NCI-H774 (cell line): ENCODE results near the gene SH3GLB1.
"Not testable (repeated sequence)": the region's sequence is repeated elsewhere in the genome, so short reads cannot be mapped to it uniquely, and the experiment has no call there.

Experiments used
- DNase-seq: peaks from one replicate; lab custom pipeline; 2025; lab: John Stamatoyannopoulos, UW

Gene SH3GLB1

GRCh38 chr1:86704458-86704971, at the start of gene SH3GLB1:
Gene SH3GLB1, plus strand, starts transcription at chr1:86704576. Its CDS starts 324 bp downstream, at chr1:86704900.
- peak; percentile 91 for DNase-seq

GRCh38 chr1:86658381-86658780, 46.0 kb upstream of the SH3GLB1 start:
- DNase-seq: not testable (repeated sequence)

GRCh38 chr1:86666368-86666767, 38.0 kb upstream of the SH3GLB1 start:
- DNase-seq: no peak

- no peak for DNase-seq
Measured at GRCh38 chr1:86687595-86687994, 16.8 kb upstream of the SH3GLB1 start.

GRCh38 chr1:86692641-86693040, 11.7 kb upstream of the SH3GLB1 start:
- no peak for DNase-seq

- no peak for DNase-seq
Measured at GRCh38 chr1:86695400-86695799, 9.0 kb upstream of the SH3GLB1 start.

GRCh38 chr1:86696522-86696921, 7.9 kb upstream of the SH3GLB1 start:
- DNase-seq: no peak

- DNase-seq: no peak
Measured at GRCh38 chr1:86699186-86699585, 5.2 kb upstream of the SH3GLB1 start.

GRCh38 chr1:86701731-86702130, 2.6 kb upstream of the SH3GLB1 start:
- DNase-seq: no peak

GRCh38 chr1:86702954-86703494, 1.4 kb upstream of the SH3GLB1 start:
- not testable (repeated sequence) for DNase-seq

GRCh38 chr1:86703696-86704457, 499 bp upstream of the SH3GLB1 start:
- DNase-seq: peak; percentile 71

GRCh38 chr1:86704972-86705664, 742 bp downstream of the SH3GLB1 start:
- DNase-seq: peak; percentile 24

- no peak for DNase-seq
Measured at GRCh38 chr1:86705665-86705985, 1.2 kb downstream of the SH3GLB1 start.

- DNase-seq: no peak
Measured at GRCh38 chr1:86706018-86706635, 1.8 kb downstream of the SH3GLB1 start.

- DNase-seq: no peak
Measured at GRCh38 chr1:86708920-86709319, 4.5 kb downstream of the SH3GLB1 start.

GRCh38 chr1:86712088-86712860, 7.9 kb downstream of the SH3GLB1 start:
- no peak for DNase-seq

- no peak for DNase-seq
Measured at GRCh38 chr1:86713477-86713876, 9.1 kb downstream of the SH3GLB1 start.

GRCh38 chr1:86714159-86714558, 9.8 kb downstream of the SH3GLB1 start:
- no peak for DNase-seq

- no peak for DNase-seq
Measured at GRCh38 chr1:86714561-86715244, 10.3 kb downstream of the SH3GLB1 start.

- no peak for DNase-seq
Measured at GRCh38 chr1:86718786-86719185, 14.4 kb downstream of the SH3GLB1 start.

GRCh38 chr1:86731416-86731815, 27.0 kb downstream of the SH3GLB1 start:
- no peak for DNase-seq
